ENCODE data around the gene CDK12.
A peak's percentile ranks its signal among the peaks of the same experiment; 100 is the strongest.
"Not testable (repeated sequence)": the region's sequence is repeated elsewhere in the genome, so short reads cannot be mapped to it uniquely, and the experiment has no call there.

CDK12 gene

DNA sequence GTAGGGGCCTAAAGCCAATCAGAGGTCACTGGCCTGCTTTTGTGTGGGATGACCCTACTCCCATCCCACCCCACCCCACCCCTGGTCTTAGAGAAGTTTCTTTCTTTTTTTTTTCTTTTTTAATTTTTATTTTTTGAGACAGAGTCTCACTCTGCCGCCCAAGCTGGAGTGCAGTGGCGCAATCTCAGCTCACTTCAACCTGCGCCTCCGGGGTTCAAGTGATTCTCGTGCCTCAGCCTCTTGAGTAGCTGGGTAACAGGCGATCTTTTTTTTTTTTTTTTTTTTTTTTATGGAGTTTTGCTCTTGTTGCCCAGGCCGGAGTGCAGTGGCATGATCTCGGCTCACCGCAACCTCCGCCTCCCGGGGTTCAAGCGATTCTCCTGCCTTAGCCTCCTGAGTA lies 83.1 kb downstream of the CDK12 start:
- DNase-seq (ENCODE audit: extremely low spot score, insufficient read length, low read depth); FAIRE-seq: not testable (repeated sequence)

- DNase-seq (ENCODE audit: extremely low spot score, insufficient read length, low read depth) (peak; percentile 54), FAIRE-seq (peak; percentile 84)
These were observed 86.6 kb downstream of the CDK12 start for GRCh38 chr17:39547713-39548478.

DNA sequence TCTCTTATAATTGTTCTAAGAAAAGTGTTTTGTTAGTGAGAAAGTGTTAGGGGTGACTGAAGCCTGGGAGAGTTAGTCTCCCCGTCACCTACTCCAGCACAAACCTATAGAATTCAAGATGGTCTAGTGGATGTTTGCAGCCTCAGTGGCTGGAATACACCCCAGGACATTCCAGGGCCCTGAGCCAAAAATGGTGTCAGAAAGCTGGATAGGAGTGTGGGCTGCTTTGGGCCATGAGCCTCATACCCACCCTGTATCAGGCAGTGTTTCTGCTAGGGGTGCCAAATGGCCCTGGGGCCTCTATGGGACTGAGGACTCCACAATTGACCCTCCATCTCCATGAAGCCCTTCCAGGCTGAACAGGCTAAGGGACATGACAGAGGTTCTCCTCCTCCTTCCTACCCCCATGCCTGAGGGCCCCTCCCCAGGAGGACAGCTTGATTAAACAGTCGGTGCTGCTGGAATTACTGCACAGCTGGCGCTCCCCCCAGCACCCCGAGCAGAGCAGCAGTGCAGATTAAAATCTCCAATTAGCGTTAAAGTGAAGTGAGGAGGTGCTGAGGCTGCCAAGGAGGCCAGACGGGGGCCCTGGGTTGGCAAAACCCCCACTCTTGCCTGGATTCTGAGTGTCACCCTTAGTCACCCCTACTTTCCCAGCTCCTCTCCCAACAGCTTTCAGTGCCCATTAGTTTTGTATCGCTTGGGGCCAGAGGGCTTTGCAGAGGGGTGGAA lies 87.4 kb downstream of the CDK12 start:
- FAIRE-seq (no peak), DNase-seq (ENCODE audit: extremely low spot score, insufficient read length, low read depth) (no peak)

- FAIRE-seq, result no peak
- no peak for DNase-seq (ENCODE audit: extremely low spot score, insufficient read length, low read depth)
These were observed 88.7 kb downstream of the CDK12 start for GRCh38 chr17:39549747-39550573.

DNA sequence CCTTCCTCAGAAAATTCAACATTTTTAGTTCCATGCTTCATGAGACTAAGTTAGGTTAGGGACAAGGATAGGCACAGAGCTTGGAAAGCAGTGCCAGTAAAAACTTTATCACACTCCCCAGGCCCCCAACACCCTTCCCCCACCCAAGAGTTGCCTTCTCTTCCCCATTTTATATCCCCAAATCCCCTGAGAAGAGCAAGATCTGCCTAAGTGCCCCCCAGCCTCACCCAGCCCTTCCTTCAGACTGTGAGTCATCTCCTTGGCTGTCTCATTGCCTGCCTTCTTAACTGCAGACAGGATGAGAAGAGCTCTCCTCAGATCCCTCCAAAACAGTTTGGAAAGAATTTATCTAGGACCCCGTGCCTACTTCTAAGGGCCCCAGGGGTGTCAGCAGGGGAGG lies 90.6 kb downstream of the CDK12 start:
- no peak for FAIRE-seq

DNA sequence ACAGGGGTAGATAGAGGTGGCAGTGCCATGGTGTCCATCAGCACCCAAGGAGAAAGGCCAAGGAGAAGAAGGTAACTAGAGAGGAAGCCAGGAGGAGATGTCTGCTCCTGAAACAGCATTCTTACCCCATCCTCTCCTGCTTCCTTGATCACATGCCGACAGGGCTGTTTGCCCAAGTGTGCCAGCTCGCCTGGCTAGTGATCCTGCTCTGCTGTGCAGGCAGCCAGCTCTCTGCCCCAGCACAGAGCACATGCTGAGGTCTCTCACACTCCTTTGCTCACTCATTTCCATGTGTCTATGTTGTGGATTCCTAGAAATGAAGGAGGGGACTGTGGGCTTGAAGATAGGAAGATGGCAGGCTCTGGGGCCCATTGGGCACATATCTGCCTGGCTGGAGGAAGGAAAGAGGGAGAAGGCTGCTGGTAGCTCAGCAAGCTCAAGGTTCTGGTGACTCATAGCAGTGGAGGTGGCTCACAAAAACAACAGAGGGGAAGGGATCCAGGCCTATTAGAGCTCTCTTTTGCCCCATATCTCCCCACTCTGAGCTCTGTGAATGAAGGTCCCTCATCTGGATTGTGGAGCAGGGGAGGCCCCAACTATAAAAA lies 92.2 kb downstream of the CDK12 start:
- DNase-seq (ENCODE audit: extremely low spot score, insufficient read length, low read depth), result no peak

More for the DNA sequence above, 90.6 kb downstream of the CDK12 start:
- no peak for DNase-seq (ENCODE audit: extremely low spot score, insufficient read length, low read depth)

DNA sequence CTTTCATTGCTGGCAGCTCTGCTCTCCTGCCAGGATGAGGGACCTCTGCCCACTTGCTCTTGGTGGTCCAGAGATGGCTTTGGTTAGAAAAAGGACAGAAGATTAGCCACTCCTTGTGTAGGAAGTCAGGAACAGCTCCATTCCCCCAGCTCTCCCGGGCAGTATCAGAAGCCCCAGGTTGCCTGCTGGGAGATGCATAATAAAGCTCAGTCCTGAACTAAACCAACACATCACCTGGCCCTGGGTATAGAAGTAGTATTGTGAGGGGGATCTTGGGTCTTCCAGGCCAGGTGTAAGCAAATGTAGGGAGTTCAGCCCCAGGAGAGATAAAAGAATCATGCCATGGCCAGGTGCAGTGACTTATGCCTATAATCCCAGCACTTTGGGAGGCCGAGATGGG lies 94.1 kb downstream of the CDK12 start:
- FAIRE-seq, result no peak
- no peak for DNase-seq (ENCODE audit: extremely low spot score, insufficient read length, low read depth)

More for the DNA sequence above, 92.2 kb downstream of the CDK12 start:
- FAIRE-seq, result no peak

GRCh38 chr17:39556423-39556822 lies 95.1 kb downstream of the CDK12 start:
- FAIRE-seq, result no peak
- no peak for DNase-seq (ENCODE audit: extremely low spot score, insufficient read length, low read depth)

DNA sequence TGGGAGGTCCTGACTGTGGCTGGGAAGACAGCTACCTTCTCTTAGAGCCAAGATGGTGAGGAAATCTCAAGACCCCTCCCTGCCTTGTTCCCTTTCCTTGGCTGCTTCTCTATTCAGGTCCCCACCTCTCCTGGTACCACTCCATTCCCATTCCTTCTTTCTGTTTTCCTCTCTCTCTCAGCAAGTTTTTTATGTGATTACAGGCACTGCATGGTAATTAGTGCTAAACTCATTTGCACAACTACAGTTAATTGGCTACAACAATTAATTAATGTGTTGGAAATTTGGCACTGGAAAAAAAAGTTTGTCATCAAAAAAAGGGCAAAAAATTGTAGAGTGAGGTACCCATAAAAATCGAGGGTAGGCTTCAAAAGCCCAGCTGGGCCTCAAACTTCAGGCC lies 101.1 kb downstream of the CDK12 start:
- no peak for FAIRE-seq

DNA sequence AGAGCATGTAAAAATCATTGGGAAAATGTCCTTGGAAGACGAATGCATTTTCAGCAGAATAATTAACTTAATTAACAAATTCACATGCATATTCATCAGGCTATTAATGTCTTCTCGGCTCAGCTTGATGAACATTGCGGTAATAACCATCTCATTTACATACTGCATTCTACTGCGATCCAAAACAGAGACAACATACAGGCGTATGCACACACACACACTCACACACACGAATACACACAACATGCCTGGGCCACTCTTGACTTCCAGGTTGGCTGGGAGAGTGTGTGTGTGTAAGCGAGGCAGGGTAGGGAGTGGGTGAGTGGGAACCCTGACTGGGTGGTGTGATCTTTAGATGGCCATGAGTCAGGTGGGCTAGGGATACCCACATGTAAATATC lies 101.7 kb downstream of the CDK12 start:
- FAIRE-seq (no peak), DNase-seq (ENCODE audit: extremely low spot score, insufficient read length, low read depth) (no peak)

More for the DNA sequence above, 101.1 kb downstream of the CDK12 start:
- no peak for DNase-seq (ENCODE audit: extremely low spot score, insufficient read length, low read depth)

- FAIRE-seq, result no peak
- no peak for DNase-seq (ENCODE audit: extremely low spot score, insufficient read length, low read depth)
These were observed 102.2 kb downstream of the CDK12 start for GRCh38 chr17:39563476-39563875.

- FAIRE-seq (no peak), DNase-seq (ENCODE audit: extremely low spot score, insufficient read length, low read depth) (no peak)
These were observed 103.0 kb downstream of the CDK12 start for GRCh38 chr17:39564211-39564848.

DNA sequence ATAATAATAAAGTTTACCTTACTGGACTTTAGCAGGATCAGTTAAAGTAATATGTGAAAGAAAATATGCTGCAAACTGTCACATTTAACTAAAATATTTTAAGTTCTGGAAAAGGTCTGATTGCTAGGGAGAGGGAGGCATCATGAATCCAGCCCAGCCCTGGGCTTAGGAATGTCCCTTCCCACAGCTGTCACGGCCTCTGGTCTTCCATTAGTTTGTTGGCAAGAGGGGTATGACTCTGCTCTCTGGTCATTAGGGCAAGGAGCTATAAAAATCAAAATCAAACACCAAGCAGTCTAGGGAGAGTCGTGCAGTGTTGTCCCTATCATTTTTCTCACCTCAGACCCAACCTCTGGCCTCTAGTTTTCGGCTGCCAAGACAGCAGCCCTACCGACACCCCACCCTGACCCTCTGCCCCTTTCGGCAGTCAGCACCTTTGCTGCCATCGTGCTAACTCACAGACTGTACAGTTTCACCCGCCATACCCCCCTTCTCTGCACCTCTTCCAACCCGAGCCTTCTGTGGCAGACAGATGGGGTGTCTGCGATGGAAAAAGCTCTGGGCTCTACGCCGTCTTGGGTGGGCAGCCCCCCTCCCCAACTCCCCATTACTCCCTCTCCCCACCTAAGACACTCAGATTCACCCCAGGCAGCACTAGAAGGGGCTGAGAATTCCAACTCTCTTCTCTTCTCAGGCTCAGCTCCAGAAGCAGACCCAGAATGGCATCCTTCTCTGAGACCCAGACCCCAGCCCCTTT lies 105.0 kb downstream of the CDK12 start:
- DNase-seq (ENCODE audit: extremely low spot score, insufficient read length, low read depth) (no peak), FAIRE-seq (no peak)

- DNase-seq (ENCODE audit: extremely low spot score, insufficient read length, low read depth) (no peak), FAIRE-seq (no peak)
These were observed 107.4 kb downstream of the CDK12 start for GRCh38 chr17:39568702-39569101.

DNA sequence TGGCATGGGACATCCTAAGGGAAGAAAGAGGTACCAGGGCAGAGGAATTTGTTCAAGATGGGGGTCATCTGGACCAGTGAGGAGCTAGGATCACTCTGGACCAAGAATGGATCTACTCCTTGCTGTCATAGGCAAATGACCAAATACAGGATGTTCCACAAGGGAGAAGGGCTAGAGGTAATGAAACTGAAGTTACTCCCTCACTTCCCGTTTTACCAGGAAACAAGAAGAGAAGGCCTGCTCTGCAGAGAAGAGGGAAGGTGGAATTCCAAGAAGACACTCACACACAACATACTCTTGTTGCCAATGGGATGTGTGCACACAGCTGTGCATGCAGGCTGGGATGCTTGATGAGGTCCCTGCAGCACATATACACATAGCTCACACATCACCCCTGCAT lies 107.8 kb downstream of the CDK12 start:
- DNase-seq (ENCODE audit: extremely low spot score, insufficient read length, low read depth) (no peak), FAIRE-seq (no peak)

DNA sequence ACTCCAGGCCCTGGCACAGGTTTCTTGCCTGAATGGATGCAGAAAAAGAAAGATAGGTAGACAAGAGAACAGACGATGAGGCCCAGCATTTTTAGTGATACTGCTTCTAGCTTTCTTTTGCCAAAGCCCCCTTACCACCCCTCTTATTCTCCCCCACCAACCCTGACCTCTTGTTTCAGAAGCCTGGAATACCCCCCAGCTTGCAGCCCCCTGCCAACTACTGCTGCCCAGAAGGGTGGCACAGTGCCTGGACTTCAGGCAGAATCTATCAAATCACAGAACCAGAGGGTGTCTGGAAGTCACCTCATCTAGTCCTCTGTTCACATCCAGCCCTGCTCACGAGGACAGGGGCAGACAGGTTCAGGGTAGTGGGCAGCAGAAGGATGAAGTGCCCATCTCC lies 110.8 kb downstream of the CDK12 start:
- no peak for FAIRE-seq
- no peak for DNase-seq (ENCODE audit: extremely low spot score, insufficient read length, low read depth)

DNA sequence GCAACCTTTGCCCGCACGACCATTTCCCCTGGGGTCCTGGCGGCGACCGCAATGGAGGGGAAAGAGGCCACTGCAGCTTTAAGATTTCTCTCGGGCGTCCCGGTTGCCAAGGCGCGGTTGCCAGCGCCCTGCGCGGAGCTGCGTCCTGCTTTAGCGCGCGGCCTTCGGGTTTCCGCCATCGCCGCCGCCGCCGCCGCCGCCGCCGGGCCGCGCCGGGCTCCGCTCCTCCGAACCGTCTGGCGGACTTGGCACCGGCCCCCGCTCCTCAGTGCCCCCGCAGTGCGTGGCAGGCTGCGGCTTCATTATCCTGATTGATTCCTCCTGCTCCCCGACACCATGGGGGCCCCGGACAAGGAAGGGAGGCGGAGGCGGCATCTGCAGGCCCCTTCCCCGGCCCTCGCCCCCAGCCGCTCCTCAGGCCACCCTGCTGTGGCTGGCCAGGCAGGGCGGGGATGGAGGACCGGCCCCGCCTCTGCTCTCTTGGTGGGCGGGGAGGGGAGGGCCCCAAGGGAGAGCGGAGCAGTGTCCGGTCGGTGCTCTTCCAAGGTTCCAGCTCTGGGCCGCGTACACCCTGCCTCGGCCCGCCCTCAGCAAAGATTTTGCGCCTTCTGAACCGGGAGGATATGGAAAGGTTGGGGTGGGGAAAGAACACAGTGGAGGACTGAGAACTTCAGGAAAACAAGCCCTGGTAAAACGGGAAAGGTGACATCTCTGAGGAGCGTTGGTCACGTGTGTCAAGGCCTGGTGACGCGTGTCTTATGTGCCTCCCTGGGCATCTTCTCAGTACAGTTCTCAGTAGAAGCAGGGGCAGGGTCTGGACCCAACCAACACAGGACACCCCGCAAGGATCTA lies 112.4 kb downstream of the CDK12 start:
- peak; percentile 51 for DNase-seq (ENCODE audit: extremely low spot score, insufficient read length, low read depth)

DNA sequence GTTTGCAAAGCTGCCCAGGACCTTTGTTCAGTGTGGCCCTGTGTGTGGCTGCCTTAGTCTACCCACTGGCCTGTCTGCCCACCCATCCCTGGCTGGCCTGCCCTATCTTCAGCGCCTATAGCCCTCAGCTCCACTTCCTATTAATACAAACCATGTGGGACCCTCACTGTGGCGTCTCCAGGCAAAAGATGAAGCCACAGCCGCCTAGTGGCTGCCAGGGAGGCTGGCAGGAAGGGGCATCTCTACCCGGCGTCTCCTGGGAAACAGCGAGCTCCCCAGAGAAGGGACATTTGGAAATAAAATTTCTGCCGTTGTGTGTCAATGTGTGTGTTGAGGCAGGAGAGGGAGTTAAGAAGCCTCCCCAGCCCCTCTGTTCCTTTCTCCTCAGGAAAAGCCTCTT lies 114.9 kb downstream of the CDK12 start:
- FAIRE-seq, result no peak
- DNase-seq (ENCODE audit: extremely low spot score, insufficient read length, low read depth), result no peak

More for the DNA sequence above, 112.4 kb downstream of the CDK12 start:
- FAIRE-seq, result peak; percentile 49

Measured in GM18507 (cell line).